Thoracic aorta (tissue), 2 donors: ENCODE results near the gene PTPRM. TPM values are rescaled to one million over a fixed set of nuclear protein-coding genes. Genes with fewer than 3 reads are reported as not detected.

Source experiments
- ATAC-seq: fragments of 150-250 bp; one replicate; pipeline ENCODE4 v1.8.0; 2017; ENCODE audit warnings: low read depth; ENCODE audit not compliant: insufficient number of reproducible peaks, low FRiP score
- DNase-seq: peaks from one replicate; pipeline ENCODE4 v3.0.0-alpha.2; 2020; ENCODE audit warnings: low spot score
- H3K27ac ChIP-seq, 2 donors: fragments of 200-600 bp; sonication (generic); 1 replicate in 1 of 2; 2 replicates in 1 of 2; pipeline ENCODE4 v1.5.1; 2016; ENCODE audit warnings: mild to moderate bottlenecking in 2 of 2, moderate library complexity in 2 of 2
- H3K27me3 ChIP-seq: fragments of 200-600 bp; sonication (generic); replicated peaks from 2 replicates; pipeline ENCODE4 v1.6.0; 2016; ENCODE audit warnings: mild to moderate bottlenecking; ENCODE audit not compliant: insufficient read depth
- H3K36me3 ChIP-seq: fragments of 200-600 bp; sonication (generic); one replicate; pipeline ENCODE4 v1.5.1; 2016
- H3K4me1 ChIP-seq, 2 donors: fragments of 200-600 bp; sonication (generic); 1 replicate in 1 of 2; 2 replicates in 1 of 2; pipeline versions ENCODE4 v1.5.1 to v1.6.0; 2016; ENCODE audit warnings: low read depth in 2 of 2, mild to moderate bottlenecking in 1 of 2; ENCODE audit not compliant: control insufficient read depth in 1 of 2
- H3K4me3 ChIP-seq: fragments of 200-600 bp; sonication (generic); 2 replicates; pipeline ENCODE4 v1.5.1; 2016; ENCODE audit warnings: mild to moderate bottlenecking
- H3K9me3 ChIP-seq: fragments of 200-600 bp; sonication (generic); 2 replicates; pipeline ENCODE4 v1.5.1; 2016
- CTCF ChIP-seq: fragments of 200-600 bp; sonication (generic); IDR thresholded peaks from one replicate; pipeline ENCODE4 v1.5.1; 2019; ENCODE audit warnings: antibody characterized with exemption
- total RNA-seq, 2 donors: library from RNA; depleted of rRNA; stranded (reverse); fragments of >200 nt; gene quantifications; one replicate each; pipeline versions ENCODE4 v1.1.0 to v1.2.3, GENCODE V29; 2016

The PTPRM gene
- total RNA-seq, 2 donors from 2014 or later, result 90.3 to 102 TPM

GRCh38 chr18:7686278-7686677, 119.2 kb downstream of the PTPRM start:
- no peak for TF ChIP-seq CTCF
- no peak for ATAC-seq

DNA sequence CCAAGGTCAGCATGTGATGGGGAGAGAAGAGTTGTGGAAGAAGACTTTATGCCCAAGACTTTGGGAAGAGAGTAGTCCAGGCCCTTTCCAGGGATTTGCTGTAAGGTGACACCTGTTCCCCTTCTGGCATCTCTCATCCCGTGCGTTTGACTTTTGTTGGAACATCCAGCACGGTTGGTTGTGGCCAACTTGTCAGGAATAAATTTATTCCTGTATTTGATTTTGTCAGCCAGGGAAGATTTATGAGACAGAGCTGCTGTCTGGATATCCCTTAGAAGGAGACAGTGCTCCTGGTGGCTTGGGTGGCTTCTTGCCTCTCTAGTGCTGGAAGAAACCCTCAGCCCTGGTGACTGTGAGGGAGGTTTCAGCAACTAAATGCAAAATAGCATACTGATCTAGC, 121.5 kb downstream of the PTPRM start:
- no peak for TF ChIP-seq CTCF
- H3K9me3 ChIP-seq, result no peaks in the 10 kb centered on the region
- no peaks in the 10 kb centered on the region for H3K4me1 ChIP-seq
- ATAC-seq, result no peak
- no peak overlapping the region for H3K4me3 ChIP-seq
- no peak overlapping the region for H3K27ac ChIP-seq
- no peak for DNase-seq
- H3K27me3 ChIP-seq, result no peaks in the 10 kb centered on the region
- H3K36me3 ChIP-seq, result no peaks in the 10 kb centered on the region

More at GRCh38 chr18:7686278-7686677, 119.2 kb downstream of the PTPRM start:
- H3K4me1 ChIP-seq, result no peaks in the 10 kb centered on the region
- no peaks in the 10 kb centered on the region for H3K27me3 ChIP-seq
- H3K36me3 ChIP-seq, result no peaks in the 10 kb centered on the region
- H3K27ac ChIP-seq, result no peak overlapping the region
- DNase-seq, result no peak
- no peak overlapping the region for H3K4me3 ChIP-seq
- H3K9me3 ChIP-seq, result no peaks in the 10 kb centered on the region

- DNase-seq (no peak), ATAC-seq (no peak)
- H3K36me3 ChIP-seq, result no peaks in the 10 kb centered on the region
- no peak overlapping the region for H3K4me3 ChIP-seq
- no peaks in the 10 kb centered on the region for H3K9me3 ChIP-seq
- H3K4me1 ChIP-seq, result no peaks in the 10 kb centered on the region
- TF ChIP-seq CTCF, result no peak
- H3K27me3 ChIP-seq, result no peaks in the 10 kb centered on the region
- no peak overlapping the region for H3K27ac ChIP-seq
Measured at GRCh38 chr18:7691206-7691605, 124.1 kb downstream of the PTPRM start.

GRCh38 chr18:7696780-7697179, 129.7 kb downstream of the PTPRM start:
- no peaks in the 10 kb centered on the region for H3K9me3 ChIP-seq
- no peak overlapping the region for H3K27ac ChIP-seq
- H3K4me1 ChIP-seq, result no peaks in the 10 kb centered on the region
- DNase-seq, result no peak
- no peaks in the 10 kb centered on the region for H3K27me3 ChIP-seq
- ATAC-seq, result no peak
- no peaks in the 10 kb centered on the region for H3K36me3 ChIP-seq
- no peak for TF ChIP-seq CTCF
- H3K4me3 ChIP-seq, result no peak overlapping the region

- Histone ChIP-seq H3K9me3 (no peaks in the 10 kb centered on the region), H3K36me3 (no peaks in the 10 kb centered on the region), H3K27me3 (no peaks in the 10 kb centered on the region), H3K4me1 (no peaks in the 10 kb centered on the region), H3K4me3 (no peak overlapping the region), H3K27ac (no peak overlapping the region)
- TF ChIP-seq CTCF, result no peak
- no peak for DNase-seq
- no peak for ATAC-seq
Measured at GRCh38 chr18:7697306-7697705, 130.2 kb downstream of the PTPRM start.
